ENCODE data around the gene CCDC88B.
"Not testable (repeated sequence)": the region's sequence is repeated elsewhere in the genome, so short reads cannot be mapped to it uniquely, and the experiment has no call there.

CCDC88B gene

GRCh38 chr11:64314805-64315561 is 25.0 kb upstream of the CCDC88B start:
- peaks cover 46% of the 10 kb centered on the region for H3K36me3 ChIP-seq
- no peak overlapping the region for H3K4me3 ChIP-seq (ENCODE audit: low read depth in 1 of 2, low read length in 1 of 2)
- H3K27me3 ChIP-seq, result no peaks in the 10 kb centered on the region
- peak overlapping the region; percentile 96 for H3K27ac ChIP-seq
- H3K9me3 ChIP-seq, result no peaks in the 10 kb centered on the region
- no peak for TF ChIP-seq CTCF (IDR thresholded peaks at IDR 0.05)
- peaks cover 23 to 31% of the 10 kb centered on the region in 2 experiments for H3K4me1 ChIP-seq (ENCODE audit: control insufficient read depth in 1 of 2, insufficient read depth in 1 of 2, low read depth in 1 of 2, low read length in 1 of 2)

GRCh38 chr11:64315667-64316526 is 24.1 kb upstream of the CCDC88B start:
- peaks cover 26 to 31% of the 10 kb centered on the region in 2 experiments for H3K4me1 ChIP-seq (ENCODE audit: control insufficient read depth in 1 of 2, insufficient read depth in 1 of 2, low read depth in 1 of 2, low read length in 1 of 2)
- H3K27me3 ChIP-seq, H3K9me3 ChIP-seq: not testable (repeated sequence)
- H3K27ac ChIP-seq, result peak overlapping the region; percentile 96
- H3K4me3 ChIP-seq (ENCODE audit: low read depth in 1 of 2, low read length in 1 of 2), result peak overlapping the region in 1 of 2 experiments; percentile 81
- H3K36me3 ChIP-seq, result peaks cover 47% of the 10 kb centered on the region

- H3K27me3 ChIP-seq, result no peaks in the 10 kb centered on the region
- no peaks in the 10 kb centered on the region for H3K9me3 ChIP-seq
- no peak for TF ChIP-seq CTCF (IDR thresholded peaks at IDR 0.05)
- H3K4me1 ChIP-seq (ENCODE audit: control insufficient read depth in 1 of 2, insufficient read depth in 1 of 2, low read depth in 1 of 2, low read length in 1 of 2), result peaks cover 26 to 31% of the 10 kb centered on the region in 2 experiments
- H3K4me3 ChIP-seq (ENCODE audit: low read depth in 1 of 2, low read length in 1 of 2), result peak overlapping the region; percentile 75 to 81
- H3K36me3 ChIP-seq, result peaks cover 53% of the 10 kb centered on the region
- H3K27ac ChIP-seq, result peak overlapping the region; percentile 96
Measured at GRCh38 chr11:64316672-64317324, 23.2 kb upstream of the CCDC88B start.

- no peaks in the 10 kb centered on the region for H3K9me3 ChIP-seq
- H3K27me3 ChIP-seq, result no peaks in the 10 kb centered on the region
- peaks cover 26 to 31% of the 10 kb centered on the region in 2 experiments for H3K4me1 ChIP-seq (ENCODE audit: control insufficient read depth in 1 of 2, insufficient read depth in 1 of 2, low read depth in 1 of 2, low read length in 1 of 2)
- H3K4me3 ChIP-seq (ENCODE audit: low read depth in 1 of 2, low read length in 1 of 2), result peak within 1 kb of the TSS; percentile 75 to 81
- peaks cover 55% of the 10 kb centered on the region for H3K36me3 ChIP-seq
- TF ChIP-seq CTCF (IDR thresholded peaks at IDR 0.05), result no peak
- H3K27ac ChIP-seq, result peak within 1 kb of the TSS; percentile 96
Measured at GRCh38 chr11:64317325-64317960, 22.6 kb upstream of the CCDC88B start, which contains the start of gene TRMT112. TRMT112 (minus strand) TSS chr11:64317559; CDS start chr11:64317526, 33 bp downstream.

- peaks cover 60% of the 10 kb centered on the region for H3K36me3 ChIP-seq
- no peaks in the 10 kb centered on the region for H3K27me3 ChIP-seq
Measured at GRCh38 chr11:64317961-64318765, 21.8 kb upstream of the CCDC88B start, which contains the start of gene PRDX5. PRDX5 (plus strand) TSS chr11:64318121; CDS start chr11:64318216, 95 bp downstream.

More at GRCh38 chr11:64317961-64318765, 21.8 kb upstream of the CCDC88B start, which contains the start of gene PRDX5:
- Histone ChIP-seq H3K4me1 (ENCODE audit: control insufficient read depth in 1 of 2, insufficient read depth in 1 of 2, low read depth in 1 of 2, low read length in 1 of 2) (peaks cover 25 to 31% of the 10 kb centered on the region in 2 experiments), H3K9me3 (no peaks in the 10 kb centered on the region), H3K27ac (peak within 1 kb of the TSS; percentile 96), H3K4me3 (ENCODE audit: low read depth in 1 of 2, low read length in 1 of 2) (peak within 1 kb of the TSS; percentile 75 to 81)
- TF ChIP-seq CTCF (IDR thresholded peaks at IDR 0.05), result peak; percentile 90
